Pancreas (tissue), 10 donors: ENCODE measurements around the gene FAHD1. TPM values are rescaled to one million over a fixed set of nuclear protein-coding genes. Genes with fewer than 3 reads are reported as not detected.

ENCODE experiments used
- ATAC-seq, 4 donors: fragments of 200-7000 bp; cut with Tn5 transposase; one replicate each; pipeline versions ENCODE4 v1.8.0 to v1.9.1; 2020; ENCODE audit warnings: mild to moderate bottlenecking in 4 of 4, moderate library complexity in 4 of 4
- DNase-seq, 6 donors: peaks; one replicate each; pipeline ENCODE4 v3.0.0-alpha.2; 2020
- FAIRE-seq: peaks from 2 replicates; lab custom pipeline; 2012; peaks lifted over from hg19 to GRCh38; lab: Jason Lieb, UNC
- H3K27ac ChIP-seq, 4 donors: fragments of 200-600 bp; sonication (generic); 1 replicate in 3 of 4; 2 replicates in 1 of 4; pipeline versions ENCODE4 v1.5.0 to v1.8.0; 2020
- H3K27me3 ChIP-seq, 4 donors: fragments of 200-600 bp; one replicate each; pipeline ENCODE4 v1.8.0; 2021
- H3K36me3 ChIP-seq, 3 donors: fragments of 200-600 bp; sonication (generic) in 1 of 3; one replicate each; pipeline versions ENCODE4 v1.5.0 to v1.8.0; 2020 to 2021
- H3K4me1 ChIP-seq, 3 donors: fragments of 200-600 bp; one replicate each; pipeline ENCODE4 v1.8.0; 2021
- H3K4me3 ChIP-seq, 4 donors: fragments of 200-600 bp; sonication (generic) in 2 of 4; one replicate each; pipeline versions ENCODE4 v1.5.0 to v1.8.0; 2020 to 2021
- H3K9me3 ChIP-seq, 4 donors: fragments of 200-600 bp; one replicate each; pipeline ENCODE4 v1.8.0; 2021
- WGBS, 2 donors: extraction: QIAGEN DNeasy Blood & Tissue Kit; methylation state at CpG; one replicate each; pipeline ENCODE4 v1.1.7; 2013; 5-methylcytosine and 5-hydroxymethylcytosine counted together
- intact Hi-C, 3 donors: fragments of 100-400 bp; cut with DNase I; formaldehyde crosslinking; loops; one replicate each; pipeline versions ENCODE4 v1.11.1 to v1.14.2; 2022
- polyA plus RNA-seq, 2 donors: library from polyadenylated mRNA; stranded (reverse); fragments of 200-250 nt; gene quantifications; one replicate each; pipeline ENCODE4 v1.2.3, GENCODE V29; 2013
- total RNA-seq, 6 donors: library from RNA; stranded (reverse); fragmentation: NEBNext Ultra II Directional in 4 of 6; extraction: Animal tissue kit (Norgen Biotek cat#: 25700) in 4 of 6; gene quantifications; one replicate each; pipeline versions ENCODE4 v1.2.1 to v1.2.4, GENCODE V29; 2021 to 2023
- TF ChIP-seq, protein P1 (sequence below), 4 donors: fragments of 200-600 bp; sonication (generic) in 3 of 4; IDR thresholded peaks; one replicate each; pipeline versions ENCODE4 v1.5.0 to v1.8.0; 2021; ENCODE audit warnings: antibody characterized with exemption in 4 of 4
- donor health status: healthy with polysubstance abuse.
- donor health status: DM: no; HTN: no; CAD: no; lungs with moderate emphysema.
- donor health status: DM: no; HTN: no; CAD: no.
- donor health status: control.
- donor health status: control.
- donor health status: Bipolar disorder and iron deficiency.
- donor health status: DM: yes; HTN: yes; CAD: no.
- donor health status: DM: no; HTN: no; CAD: no.
- donor health status: DM: no; HTN: no; CAD: no.
- donor health status: DM: yes; HTN: yes; CAD: no.

FAHD1 gene
- total and polyA plus RNA-seq, 8 donors, result 5.1 to 14.4 (median 12.2) TPM

DNA sequence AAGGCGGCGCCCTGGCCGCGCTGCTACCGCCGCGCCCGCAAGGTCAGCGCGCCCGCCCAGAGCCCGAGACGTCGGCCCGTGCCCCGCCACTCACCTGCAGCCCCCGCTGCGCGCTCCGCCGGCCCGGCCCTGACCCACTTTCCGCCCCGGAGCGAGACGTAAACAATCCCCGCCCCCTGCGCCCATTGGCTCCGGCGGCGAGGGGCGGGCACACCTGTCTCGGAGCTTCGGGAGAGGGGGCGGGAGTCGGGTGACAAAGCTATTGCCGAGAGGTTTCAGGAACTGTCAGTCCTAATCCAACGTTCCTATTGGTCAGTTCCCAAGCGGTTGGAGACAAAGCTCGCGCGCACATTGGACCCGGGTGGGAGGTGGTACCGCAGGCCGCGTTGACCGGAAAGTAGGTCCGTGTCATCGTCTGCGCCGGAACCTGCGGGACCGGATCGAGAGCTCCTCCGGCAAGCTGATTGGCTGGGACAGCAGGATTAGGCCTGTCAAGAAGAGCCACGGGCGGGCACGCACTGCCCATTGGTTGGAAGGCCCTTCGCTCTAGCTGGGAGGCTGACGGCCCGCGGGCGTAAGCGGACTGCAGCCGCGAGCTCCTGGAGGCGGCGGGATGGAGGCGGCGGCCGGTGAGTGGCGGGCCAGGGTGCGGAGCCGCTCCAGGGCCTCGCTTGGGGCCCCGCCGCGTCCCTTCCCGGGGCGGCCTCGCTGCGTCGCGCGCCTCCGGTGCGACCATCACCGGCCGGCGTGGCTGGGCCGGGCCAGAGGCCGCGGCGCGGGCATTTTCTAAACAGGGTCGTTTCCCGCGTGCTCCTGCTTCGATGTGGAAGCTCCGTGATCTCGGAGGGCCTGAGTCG is 44.4 kb upstream of the FAHD1 start, which contains the start of the genes NUBP2 and SPSB3:
Gene NUBP2 (plus strand): TSS at position 553 of the 857 bp plus-strand sequence. CDS start 61 bp downstream, at position 614.
Gene SPSB3 (minus strand): TSS at position 164 of the 857 bp plus-strand sequence. CDS start 1,088 bp downstream, outside the sequence.
- intact Hi-C loops, result no loop called here
- Histone ChIP-seq H3K27me3 (no peaks in the 10 kb centered on the region), H3K4me1 (peaks cover 11 to 17% (median 16%) of the 10 kb centered on the region in 3 donors), H3K36me3 (peaks cover 0 to 6% (median 5%) of the 10 kb centered on the region in 3 donors), H3K9me3 (no peaks in the 10 kb centered on the region), H3K27ac (peak within 1 kb of the TSS; percentile 85 to 96 (median 88)), H3K4me3 (peak within 1 kb of the TSS; percentile 75 to 97 (median 93))
- peak; percentile 88 to 95 (median 90) for ATAC-seq
- peak; percentile 99 for FAIRE-seq
- peak; percentile 96 to 100 (median 100) for DNase-seq
- TF ChIP-seq, protein P1, sequence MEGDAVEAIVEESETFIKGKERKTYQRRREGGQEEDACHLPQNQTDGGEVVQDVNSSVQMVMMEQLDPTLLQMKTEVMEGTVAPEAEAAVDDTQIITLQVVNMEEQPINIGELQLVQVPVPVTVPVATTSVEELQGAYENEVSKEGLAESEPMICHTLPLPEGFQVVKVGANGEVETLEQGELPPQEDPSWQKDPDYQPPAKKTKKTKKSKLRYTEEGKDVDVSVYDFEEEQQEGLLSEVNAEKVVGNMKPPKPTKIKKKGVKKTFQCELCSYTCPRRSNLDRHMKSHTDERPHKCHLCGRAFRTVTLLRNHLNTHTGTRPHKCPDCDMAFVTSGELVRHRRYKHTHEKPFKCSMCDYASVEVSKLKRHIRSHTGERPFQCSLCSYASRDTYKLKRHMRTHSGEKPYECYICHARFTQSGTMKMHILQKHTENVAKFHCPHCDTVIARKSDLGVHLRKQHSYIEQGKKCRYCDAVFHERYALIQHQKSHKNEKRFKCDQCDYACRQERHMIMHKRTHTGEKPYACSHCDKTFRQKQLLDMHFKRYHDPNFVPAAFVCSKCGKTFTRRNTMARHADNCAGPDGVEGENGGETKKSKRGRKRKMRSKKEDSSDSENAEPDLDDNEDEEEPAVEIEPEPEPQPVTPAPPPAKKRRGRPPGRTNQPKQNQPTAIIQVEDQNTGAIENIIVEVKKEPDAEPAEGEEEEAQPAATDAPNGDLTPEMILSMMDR (IDR thresholded peaks at IDR 0.05), result no peak
- 0% methylated on average over 81 to 102 of the region's 102 CpGs for WGBS, 2 donors

DNA sequence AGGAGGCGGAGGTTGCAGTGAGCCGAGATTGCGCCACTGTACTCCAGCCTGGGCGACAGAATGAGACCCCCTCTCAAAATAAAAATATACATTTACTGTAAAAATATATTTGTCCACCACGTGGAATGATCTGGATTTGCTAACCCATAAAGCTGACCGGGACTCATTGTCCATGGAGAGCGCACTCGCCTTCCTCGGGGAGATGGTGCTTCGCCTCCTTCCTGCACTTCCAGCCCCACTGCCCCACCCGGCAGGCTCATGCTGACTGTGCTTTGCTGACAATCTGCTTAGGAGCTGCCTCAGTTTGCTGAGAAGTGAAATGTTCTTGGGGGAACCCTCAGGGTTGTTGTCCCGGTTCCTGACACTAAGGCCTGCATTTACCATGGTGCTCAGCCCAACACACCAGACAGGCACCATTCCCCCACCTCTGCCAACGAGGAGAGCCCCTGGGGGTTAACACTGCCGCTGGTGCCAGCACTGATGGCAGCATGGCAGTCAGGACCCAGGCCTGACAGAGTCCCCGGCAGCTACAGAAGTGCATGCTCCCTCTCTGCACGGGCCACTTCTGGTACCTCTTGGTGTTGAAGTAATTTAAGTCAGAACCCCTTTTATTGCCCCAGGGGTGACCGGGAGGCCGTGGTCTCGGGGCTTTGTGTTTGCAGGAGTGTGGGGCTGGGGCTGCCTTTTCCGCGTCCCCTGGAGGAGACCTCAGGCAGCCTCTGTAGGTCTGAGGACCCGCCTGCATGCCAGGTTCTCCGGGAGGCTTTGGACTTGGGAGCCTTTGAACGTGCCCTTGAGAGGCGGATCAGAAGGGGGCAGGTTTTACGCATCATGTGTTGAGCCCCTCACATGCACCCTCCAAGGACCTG is 41.8 kb upstream of the FAHD1 start:
- TF ChIP-seq, protein P1 (IDR thresholded peaks at IDR 0.05), result no peak
- WGBS, 2 donors, result 83 to 87% methylated on average over 26 of the region's 26 CpGs
- Histone ChIP-seq H3K27ac (no peak overlapping the region), H3K27me3 (no peaks in the 10 kb centered on the region), H3K9me3 (no peaks in the 10 kb centered on the region), H3K36me3 (no peaks in the 10 kb centered on the region), H3K4me1 (peaks cover 11 to 16% (median 15%) of the 10 kb centered on the region in 3 donors), H3K4me3 (no peak overlapping the region)
- DNase-seq (peak in 2 of 6 donors; percentile 16 to 26), FAIRE-seq (no peak), ATAC-seq (no peak)
- intact Hi-C loops, result no loop called here

DNA sequence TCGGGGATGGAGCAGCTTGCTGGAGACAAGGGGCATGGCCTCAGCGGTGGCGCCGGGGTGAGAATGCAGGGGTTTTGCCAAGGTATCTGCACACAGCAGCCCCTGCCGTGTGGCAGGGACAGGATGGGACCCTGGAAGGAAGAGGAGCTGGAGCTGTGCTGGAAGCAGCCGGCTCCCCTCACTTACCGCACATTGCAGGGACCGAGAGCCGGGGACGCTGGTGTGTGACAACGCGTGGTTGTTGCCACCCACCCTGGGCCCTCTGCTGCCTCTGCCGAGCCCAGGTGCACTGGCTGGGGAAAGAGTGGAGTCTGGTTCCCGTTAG is 41.2 kb upstream of the FAHD1 start:
- no peaks in the 10 kb centered on the region for H3K9me3 ChIP-seq
- H3K4me1 ChIP-seq, result peaks cover 5 to 14% (median 9%) of the 10 kb centered on the region in 3 donors
- WGBS, 2 donors, result 87 to 91% methylated on average over 14 of the region's 14 CpGs
- intact Hi-C loops, result no loop called here
- no peak overlapping the region for H3K27ac ChIP-seq
- ATAC-seq (no peak), FAIRE-seq (no peak), DNase-seq (peak in 1 of 6 donors; percentile 67)
- no peak overlapping the region for H3K4me3 ChIP-seq
- TF ChIP-seq, protein P1 (IDR thresholded peaks at IDR 0.05), result no peak
- no peaks in the 10 kb centered on the region for H3K27me3 ChIP-seq
- no peaks in the 10 kb centered on the region for H3K36me3 ChIP-seq

DNA sequence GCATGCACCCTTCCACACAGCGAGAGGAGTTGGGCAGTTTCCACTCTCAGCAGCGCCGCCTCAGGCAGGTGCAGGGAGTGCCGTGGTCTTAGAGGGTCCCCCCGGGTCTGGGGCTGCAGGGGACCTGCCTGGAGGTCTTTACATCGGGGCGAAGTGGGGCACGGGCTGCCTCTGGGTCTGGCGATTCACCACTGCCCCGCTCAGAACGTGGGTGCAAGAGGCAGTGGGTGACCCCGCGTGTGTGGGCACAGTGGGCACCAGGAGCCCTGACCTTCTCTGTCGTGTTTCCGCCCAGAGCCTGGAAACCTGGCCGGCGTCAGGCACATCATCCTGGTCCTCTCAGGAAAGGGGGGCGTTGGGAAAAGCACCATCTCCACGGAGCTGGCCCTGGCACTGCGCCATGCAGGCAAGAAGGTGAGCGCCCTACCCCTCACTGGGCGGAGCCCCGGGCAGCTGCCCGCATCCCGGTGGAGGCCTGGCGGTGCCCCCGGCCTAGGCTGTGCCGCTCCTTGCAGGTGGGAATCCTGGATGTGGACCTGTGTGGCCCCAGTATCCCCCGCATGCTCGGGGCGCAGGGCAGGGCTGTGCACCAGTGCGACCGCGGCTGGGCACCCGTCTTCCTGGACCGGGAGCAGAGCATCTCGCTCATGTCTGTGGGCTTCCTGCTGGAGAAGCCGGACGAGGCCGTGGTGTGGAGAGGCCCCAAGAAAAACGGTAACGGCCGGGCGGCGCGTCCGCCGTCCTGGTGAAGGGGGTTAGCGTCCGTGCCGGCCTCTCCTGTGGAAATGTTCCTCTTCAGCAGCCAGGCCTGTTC is 40.6 kb upstream of the FAHD1 start:
- H3K27ac ChIP-seq, result no peak overlapping the region
- ATAC-seq (no peak), DNase-seq (peak in 3 of 6 donors; percentile 55 to 81 (median 60)), FAIRE-seq (no peak)
- WGBS, 2 donors, result 87 to 88% methylated on average over 44 to 51 of the region's 51 CpGs
- no peak overlapping the region for H3K4me3 ChIP-seq
- intact Hi-C loops, result no loop called here
- no peaks in the 10 kb centered on the region for H3K9me3 ChIP-seq
- H3K36me3 ChIP-seq, result no peaks in the 10 kb centered on the region
- H3K4me1 ChIP-seq, result peaks cover 0 to 8% (median 5%) of the 10 kb centered on the region in 3 donors
- H3K27me3 ChIP-seq, result no peaks in the 10 kb centered on the region
- TF ChIP-seq, protein P1 (IDR thresholded peaks at IDR 0.05), result no peak
